HG03520 (cell line): ENCODE results near the gene RAB11A.

Experiments used
- ATAC-seq: cut with Tn5 transposase; IDR thresholded peaks from one replicate; pipeline ENCODE4 v1.9.1; 2021; ENCODE audit warnings: mild to moderate bottlenecking, moderate library complexity; ENCODE audit not compliant: unreplicated experiment

The RAB11A gene

DNA sequence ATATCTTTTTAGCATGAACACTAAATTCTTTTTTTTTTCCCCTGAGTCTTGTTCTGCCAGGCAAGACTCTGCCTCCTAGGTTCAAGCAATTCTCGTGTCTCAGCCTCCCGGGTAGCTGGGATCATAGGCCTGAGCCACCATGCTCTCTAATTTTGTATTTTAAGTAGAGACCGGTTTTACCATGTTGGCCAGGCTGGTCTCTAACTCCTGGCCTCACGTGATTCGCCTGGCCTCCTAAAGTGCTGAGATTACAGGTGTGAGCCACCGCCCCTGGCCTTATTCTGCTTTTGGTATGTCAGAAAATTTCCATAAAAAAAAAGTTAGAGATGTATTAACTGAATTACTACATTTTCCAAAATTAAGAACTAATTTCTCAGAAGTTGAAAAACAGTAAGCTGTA is 14.3 kb downstream of the RAB11A start:
- ATAC-seq: no peak

DNA sequence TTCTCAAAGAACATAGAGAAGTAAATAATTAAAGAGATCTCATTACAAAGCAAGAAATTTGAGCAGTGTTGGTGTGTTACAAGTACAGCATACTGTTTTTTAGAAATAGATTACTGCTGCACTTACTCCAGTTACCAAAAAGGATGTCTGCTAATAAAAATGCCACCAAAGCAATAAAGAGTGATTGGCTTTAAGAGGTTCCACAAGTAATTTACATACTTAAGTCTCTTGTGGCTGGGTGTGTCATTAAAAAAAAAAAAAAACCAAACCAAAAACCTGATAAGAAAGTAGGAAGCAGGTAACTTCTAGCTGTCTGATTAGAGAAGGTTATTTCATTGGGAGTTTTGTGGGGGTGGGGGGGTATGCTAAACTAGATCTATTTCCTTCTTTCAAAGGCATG is 15.2 kb downstream of the RAB11A start:
- ATAC-seq: no peak

DNA sequence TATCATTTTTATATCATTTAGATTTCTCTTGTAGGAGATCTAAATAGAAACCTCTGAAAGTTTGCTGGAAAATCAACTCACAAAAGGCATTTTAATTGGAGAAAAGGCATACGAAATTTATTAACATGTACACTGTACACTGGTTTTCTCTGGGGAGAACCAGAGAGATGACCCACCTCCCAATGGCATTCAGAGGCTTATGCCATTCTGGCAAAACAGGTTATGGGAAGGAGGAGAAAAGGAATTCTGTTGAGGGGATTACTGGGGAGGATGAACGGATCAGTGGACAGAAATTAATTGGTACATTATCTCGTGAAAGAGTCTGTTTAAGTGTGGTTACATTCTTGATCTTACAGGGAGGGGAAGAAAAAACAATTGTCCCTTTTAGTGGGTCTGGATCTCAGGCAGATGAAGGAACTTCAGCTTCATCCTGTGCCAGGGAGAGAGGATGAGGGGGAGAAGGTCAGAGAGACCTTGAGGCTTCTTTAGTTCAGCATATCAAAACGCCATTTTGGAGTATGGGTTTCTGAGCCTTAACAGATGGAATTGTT is 16.5 kb downstream of the RAB11A start:
- ATAC-seq: no peak

DNA sequence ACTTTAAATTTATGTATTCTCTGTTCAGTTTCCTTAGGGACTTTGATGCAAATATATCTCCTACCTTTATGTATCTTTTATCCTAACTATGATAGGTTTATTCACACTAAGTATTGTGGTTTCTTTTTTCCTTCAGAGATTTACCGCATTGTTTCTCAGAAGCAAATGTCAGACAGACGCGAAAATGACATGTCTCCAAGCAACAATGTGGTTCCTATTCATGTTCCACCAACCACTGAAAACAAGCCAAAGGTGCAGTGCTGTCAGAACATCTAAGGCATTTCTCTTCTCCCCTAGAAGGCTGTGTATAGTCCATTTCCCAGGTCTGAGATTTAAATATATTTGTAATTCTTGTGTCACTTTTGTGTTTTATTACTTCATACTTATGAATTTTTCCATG is 18.3 kb downstream of the RAB11A start:
- no peak for ATAC-seq

DNA sequence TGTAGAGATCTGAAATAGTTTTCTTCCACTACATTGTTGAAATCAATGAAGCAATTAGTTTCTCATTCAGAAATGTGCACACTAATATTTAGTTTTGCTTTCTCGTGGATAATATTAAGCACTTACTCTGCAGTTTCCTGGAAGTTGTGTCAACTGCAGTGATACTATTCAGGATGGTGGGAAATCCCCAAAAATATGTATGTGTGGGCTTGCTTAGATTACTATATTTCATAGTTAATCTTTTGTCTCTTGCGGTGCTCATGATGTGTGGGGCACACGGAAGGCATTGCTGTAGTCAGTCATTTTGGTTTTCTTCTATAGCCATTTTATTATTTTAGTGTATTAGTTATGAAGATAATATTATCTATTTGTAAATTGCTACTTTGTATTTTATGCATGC is 19.7 kb downstream of the RAB11A start:
- no peak for ATAC-seq

DNA sequence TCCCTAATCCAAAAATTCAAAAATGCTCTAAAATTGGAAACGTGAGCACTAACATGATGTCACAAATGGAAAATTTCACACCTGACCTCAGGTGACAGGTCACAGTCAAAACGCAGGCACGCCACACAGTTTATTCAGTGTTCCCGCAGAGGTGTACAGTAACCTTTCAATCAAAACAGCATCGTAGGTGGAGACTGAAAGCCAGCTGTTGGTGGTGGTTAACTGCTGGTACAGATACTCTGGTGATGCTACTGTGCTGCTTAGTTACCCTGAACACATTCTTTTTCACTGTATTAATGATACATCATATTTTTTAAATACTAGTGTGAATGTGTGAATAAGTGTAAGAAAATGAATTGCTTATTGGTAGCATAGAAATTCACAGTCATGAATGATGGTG is 23.8 kb downstream of the RAB11A start:
- no peak for ATAC-seq

DNA sequence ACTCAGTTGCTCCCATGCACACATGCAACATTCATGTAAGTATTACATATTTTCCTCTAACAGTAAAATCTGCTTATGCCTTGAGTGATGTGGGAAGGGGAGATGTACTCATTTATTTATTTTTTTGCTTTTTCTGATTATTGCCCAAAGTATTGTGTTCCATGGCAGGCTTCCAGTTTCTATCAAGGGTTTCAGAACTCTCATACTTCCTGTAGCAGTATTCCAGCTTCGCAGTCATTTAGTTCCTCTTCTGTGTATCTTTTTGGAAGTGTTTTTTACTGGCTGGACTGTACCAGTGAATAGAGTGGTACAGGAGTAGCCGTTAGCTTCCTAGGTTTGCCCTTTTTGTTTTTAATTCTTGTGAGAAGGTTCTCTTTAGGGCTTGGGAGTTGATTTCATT is 26.9 kb downstream of the RAB11A start:
- no peak for ATAC-seq

DNA sequence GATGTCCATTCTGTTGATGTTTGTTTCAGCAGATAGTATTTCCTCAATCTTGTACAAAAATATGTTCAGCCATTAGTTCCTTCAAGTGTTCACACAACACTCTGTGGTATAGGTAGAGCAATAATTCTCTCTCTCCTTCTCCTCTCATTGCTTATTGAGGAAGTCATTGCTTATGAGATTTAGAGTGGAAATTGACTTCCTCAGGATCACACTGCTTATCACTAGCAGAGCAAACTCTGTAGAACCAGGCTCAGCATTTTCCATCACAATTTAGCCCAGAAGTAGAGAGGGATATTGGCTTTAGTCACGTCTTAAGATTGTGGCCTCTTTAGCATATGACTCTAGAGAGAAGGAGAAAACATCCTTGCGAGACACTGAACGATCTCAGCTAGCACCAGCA is 31.2 kb downstream of the RAB11A start:
- ATAC-seq: no peak

DNA sequence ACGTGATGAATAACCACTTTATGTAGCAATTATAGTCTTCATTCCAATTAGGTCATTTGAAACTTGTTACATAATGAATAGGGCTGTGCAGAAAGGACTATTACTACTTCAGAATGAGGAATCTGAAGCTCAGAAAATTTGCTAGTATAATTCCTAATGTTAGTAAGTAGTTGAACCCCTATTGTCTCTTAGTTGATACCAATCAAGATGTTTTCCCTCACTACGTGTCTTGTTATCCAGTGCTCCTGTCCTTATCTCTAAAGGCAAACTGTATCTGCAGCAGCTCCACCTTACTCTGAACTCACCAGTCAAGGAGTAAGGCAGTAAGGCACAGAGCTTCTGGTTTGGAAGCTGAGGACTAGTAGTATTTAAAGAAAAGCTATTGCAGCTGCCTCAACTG is 32.0 kb downstream of the RAB11A start:
- ATAC-seq: no peak

DNA sequence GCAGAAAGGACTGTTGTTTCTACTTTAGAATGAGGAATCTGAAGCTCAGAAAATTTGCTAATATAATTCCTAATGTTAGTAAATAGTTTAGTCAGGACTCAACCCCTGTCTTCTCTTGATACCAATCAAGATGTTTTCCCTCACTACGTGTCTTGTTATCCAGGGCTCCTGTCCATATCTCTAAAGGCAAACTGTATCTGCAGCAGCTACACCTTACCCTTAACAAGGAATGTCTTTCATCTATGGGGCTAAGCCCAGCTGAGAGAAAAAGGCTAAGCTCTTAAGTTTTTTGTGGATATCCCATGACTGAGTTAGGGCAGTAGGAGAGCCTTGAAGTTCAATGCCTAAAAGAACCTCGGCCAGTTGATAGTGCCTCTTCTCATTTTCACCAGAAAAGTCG is 32.5 kb downstream of the RAB11A start:
- no peak for ATAC-seq

DNA sequence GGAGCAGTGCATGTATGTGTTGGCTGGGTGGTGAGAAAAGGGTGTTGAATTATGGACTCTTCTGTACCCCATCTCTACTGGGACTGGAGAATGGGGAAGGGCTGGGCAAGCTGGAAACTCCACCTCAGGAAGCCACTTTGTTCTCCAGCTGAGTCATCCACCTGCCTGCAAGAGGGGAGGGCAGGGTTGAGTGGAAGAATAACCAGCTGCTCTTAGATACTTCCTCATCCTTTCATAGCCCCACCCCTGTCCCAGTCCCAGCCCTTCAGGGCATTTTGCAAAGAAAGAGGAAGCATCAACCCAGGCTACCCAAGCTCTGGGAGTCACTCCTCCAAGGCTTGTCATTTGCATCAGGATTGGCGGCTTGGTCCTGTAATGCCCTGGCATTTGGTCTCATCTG is 33.1 kb downstream of the RAB11A start:
- peak; percentile 56 for ATAC-seq

DNA sequence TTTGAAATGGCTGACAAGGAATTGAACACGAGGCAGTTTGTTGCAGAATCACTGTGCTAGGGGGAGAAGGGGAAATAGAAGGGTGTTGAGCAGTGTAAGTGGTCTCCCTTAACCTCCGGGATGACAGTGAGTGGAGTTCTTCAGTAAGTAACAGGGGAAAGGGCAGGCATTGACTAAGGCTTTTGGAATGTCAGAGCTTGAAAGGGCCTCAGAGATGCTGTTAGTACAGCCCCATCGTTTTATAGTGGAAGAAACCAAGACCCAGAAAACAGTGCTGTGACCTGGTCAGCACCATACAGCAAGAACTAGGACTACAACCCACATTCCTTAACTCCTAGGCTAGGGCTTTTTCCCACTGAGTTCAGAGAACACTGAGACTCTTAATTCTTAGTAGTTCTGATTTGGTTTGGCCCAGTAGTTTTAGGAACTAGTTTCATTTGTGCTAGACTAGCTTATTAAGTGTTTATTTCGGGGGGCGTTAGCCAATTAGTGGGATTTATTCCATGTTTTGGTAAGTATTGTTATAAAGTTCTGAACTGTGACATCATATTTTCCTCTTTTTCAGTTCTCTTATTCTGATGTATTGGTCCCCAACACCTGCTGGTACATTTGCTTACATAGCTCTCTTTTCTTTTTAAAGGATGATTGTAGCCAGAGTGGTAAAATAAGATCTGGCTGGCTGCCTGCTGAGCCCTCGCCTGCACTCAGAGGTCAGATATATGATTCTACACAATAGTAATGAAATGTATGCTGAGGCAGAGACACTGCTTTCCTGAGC is 34.2 kb downstream of the RAB11A start:
- ATAC-seq: no peak

DNA sequence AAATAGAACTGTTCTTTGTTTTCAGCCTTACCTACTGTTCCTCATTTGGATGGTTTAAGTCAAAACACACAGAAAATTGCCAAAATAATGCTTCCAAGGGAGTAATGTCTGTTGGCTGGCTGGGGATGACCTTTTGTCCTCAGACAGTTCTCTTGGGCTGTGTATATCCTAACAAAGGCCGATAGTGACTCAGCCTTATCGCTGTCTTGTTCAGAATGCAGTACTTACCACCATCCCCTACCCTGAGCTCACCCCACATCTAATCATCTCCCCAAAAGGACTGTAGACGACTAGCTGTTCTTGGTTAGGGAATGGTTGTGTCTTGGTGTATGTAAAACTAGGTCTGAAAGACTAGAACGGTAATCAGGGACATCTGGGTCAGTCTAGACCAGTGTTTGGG is 35.0 kb downstream of the RAB11A start:
- ATAC-seq: no peak

DNA sequence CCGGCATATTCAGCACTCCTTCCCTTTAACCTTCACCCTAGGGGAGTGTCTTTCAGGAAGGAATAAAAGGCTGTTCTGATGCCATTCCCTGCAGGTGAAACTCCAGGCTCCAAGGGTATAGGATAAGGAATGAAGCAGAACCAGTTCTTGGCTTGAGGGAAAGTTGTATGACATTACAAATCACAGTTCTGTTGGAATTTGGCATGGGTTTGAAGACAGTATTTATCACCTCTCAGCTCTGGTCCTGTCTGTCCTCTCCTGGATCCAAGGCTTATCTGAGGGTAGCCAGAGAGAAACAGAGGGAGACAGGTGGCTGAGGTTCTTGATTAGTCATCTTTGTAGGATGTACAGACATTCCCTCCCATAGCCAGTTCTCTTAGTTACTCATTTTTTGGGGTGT is 37.1 kb downstream of the RAB11A start:
- no peak for ATAC-seq

DNA sequence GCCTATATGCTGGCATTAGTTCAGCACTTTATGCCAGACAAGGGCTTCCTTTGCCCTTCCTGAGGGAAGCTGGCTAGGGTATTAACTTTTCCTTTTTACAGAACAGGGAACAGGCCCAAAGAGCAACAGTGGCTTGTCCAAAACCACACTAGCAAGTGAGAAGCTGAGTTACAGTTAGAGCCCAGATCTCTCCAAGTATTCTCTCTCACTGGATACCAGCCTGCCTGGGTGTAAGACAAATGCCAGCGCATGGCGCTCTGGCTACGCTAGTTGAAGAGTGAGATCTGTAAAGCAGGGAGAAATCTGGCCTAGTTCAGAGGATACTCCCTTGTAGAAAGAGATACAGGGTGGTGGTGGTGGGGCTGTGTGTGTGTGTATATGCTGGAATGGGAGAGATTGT is 38.4 kb downstream of the RAB11A start:
- no peak for ATAC-seq

DNA sequence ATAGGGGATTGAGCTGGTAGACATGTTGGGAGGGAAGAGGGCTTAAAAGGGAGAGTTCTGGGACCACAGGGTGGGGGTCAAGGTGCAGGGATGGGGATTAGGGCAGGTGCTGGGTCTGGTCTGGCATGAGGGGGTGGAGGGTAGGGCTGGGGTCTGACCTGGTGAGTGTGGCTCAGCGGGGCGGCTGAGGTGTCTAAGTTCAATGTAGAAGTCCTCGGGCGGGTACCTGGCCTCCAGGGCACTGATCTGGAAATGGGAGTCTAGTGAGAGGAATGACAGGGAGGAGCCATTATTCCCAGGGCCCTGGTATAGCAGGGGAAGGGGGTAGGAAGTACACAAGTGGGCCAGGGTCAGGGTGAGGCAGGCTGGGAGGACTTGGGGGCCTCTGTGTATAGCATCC is 39.6 kb downstream of the RAB11A start:
- ATAC-seq: no peak

DNA sequence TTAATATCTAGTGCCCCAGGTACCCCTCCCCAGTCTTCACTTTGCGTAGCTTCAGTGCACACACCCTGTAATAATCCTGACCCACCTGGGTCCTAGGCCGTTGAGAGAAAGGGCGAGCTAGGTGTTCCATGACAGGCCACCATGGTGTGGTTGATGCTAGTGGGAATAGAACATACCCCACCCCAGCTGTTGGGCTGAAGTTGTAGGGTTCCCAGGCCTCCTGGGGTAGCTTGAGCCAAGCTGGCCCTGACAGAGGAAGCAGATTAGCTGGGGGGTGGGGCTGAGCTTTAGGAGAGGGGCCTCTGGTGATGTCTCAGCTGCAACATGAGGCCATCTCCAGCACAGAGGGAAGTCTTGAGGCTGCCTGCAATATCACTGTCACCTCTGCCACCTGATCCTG is 40.5 kb downstream of the RAB11A start:
- no peak for ATAC-seq

DNA sequence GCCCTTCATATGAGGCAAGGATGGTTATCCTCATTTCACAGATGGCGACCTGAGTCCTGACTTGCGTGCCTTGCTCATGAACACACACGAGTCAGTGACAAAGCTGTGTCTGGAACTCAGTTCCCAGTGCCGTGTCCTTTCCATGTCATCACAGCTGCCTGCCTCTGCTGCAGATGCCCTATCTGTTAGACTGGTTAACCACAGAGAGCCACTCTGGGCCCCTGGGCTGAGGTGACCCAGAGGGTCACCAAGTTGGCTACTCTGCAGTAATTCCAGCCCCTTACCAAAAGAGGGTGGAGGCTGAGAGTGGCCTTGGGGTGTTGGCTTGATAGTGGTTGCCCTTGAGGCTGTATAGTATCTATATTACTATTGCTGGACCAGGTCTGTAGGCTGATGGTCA is 41.0 kb downstream of the RAB11A start:
- ATAC-seq: no peak

DNA sequence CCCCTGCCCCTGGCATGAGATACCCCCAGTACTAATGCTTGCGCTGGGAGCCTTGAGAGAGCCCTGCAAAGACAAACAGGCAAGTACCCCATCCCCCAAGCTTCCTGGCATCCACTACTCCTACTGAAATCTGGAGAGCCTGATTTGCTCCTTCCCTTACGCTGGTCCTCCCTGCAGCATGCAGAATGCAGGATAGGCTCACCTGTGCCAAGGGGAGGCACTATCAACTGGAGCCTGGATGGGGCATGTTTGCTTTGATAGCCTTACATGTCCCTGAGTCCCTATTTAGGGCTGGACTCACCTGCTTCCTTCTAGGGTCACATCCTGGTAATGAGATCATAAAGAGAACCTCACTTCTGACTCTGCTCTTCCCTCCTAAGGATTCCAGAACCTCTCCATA is 42.9 kb downstream of the RAB11A start:
- ATAC-seq: no peak

DNA sequence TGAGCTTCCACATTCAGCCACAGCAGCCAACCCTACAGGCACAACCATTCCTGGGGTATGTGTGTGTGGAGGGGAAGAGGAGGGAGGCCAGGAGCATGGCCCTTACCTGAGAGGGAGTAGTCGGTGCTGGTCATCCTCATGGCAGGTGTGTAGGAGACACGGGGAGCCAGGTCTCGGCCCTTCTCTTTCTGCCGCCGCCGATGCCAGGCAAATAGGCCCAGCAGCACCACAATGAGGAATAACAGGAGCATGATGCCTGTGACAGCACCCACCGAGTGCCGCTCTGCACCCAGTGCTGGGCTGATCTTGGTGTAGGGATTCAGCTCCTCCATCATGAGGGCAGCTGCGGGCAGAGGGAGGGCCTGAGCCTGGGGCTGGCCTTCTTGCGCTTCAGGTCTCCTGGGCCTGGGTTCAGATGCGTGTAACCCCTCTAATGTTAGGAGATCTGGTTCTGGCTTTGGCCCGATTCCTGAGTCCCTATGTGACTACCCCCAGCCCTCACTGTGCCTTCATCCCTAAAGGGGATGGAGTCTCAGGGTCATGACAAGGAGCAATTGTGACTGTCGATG is 44.4 kb downstream of the RAB11A start:
- no peak for ATAC-seq

DNA sequence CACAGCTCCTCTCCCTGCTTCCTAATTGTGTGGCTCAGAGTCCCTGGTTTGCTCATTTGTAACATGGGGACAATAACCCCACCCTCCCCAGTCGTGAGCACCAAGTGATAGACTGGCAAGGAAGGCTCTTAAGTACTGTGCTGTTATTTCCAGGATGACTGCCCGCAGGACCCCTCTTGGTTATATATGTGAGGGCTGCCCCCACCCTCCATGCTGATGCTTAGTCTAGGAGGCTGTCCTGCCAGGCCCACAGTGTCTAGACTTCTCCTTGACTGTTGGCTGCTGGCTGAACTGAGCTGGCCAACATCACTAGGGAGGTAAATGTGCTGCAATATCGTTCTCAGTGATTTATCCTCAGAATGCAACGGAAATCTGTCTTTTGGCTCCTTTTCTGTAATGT is 45.1 kb downstream of the RAB11A start:
- ATAC-seq: no peak

DNA sequence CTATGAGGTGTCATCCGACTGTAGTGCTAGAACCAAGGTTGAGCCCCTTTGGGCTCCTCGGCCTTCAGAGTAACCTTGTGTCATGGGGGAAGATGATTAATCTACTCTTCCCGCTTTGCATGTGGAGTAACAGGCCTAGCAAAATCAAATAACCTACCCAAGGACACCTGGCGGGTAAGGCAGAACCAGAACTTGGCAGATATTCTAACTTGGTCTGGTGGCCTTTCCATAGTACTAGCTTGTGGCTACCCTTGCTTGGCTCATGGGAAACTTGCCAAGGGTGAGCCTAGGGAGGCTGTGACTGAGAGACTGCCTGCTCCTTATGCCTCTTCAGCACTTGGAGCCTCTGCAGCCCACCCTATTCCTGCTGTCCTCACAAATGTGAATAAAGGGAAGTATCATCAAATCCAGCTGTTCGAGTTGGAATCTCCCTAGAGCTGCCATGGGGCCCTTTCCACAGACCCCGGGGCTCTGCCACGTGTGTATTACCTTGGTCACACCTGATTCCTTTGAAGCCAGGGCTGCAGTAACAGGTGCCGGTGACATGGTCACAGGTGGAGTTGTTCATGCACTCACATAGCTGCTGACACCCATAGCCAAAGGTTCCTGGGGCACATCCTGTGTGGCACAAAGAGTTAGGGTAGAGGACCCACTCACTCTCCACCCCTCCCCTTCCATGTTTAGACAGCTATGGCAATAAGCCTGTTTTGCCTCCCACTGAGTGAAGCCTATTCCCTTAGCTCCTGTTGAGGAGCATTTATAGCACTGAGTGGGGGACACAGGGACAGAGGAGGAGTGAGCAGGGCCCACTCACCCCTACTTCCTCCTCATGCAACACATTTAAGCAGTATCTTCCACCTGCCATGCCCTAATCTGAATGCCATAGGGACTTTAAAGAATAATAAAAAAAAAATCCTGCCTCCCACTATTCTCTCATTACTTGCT is 46.0 kb downstream of the RAB11A start:
- ATAC-seq: no peak
